PC-3 (cell line): ENCODE measurements around the gene LAMC2.

ENCODE experiments used
- EZH2phosphoT487 ChIP-seq: fragments of 300-600 bp; sonication (generic); IDR thresholded peaks from 2 replicates; pipeline ENCODE4 v1.6.1; 2018; ENCODE audit warnings: mild to moderate bottlenecking, antibody characterized with exemption, low read length, borderline replicate concordance
- TF ChIP-seq, protein P1 (sequence below): fragments of 300-600 bp; sonication (generic); conservative IDR thresholded peaks from 2 replicates; pipeline ENCODE4 v1.5.1; 2017; ENCODE audit warnings: antibody characterized with exemption, low read depth, mild to moderate bottlenecking, low read length

DNA sequence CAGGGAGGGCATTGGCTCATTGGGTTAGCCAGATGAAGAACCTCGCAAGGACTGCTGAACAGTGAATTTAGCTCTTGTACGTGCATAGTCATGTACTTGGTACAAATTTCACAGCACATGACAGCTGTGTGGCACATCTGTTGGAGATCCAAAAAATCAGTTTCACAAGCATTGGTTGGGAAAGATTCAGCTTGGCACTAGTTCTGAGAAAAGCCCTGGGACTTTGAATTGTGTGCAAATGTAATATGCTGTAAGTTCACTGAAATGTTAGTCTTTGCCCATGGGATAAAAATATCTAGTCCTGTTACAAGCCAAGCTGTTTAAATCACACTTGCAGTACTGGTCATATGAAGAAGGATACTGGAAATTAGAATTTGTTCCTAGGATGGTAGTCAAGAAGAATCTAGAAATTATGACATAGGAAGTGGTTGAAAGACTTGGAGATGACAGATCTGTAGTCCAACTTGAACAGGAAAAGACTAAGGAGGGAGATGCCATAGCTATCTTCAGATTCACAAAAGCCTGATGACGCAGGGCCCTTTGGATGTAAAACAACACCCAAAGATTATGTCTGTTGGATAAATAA, 19.2 kb downstream of the LAMC2 start:
- TF ChIP-seq, protein P1, sequence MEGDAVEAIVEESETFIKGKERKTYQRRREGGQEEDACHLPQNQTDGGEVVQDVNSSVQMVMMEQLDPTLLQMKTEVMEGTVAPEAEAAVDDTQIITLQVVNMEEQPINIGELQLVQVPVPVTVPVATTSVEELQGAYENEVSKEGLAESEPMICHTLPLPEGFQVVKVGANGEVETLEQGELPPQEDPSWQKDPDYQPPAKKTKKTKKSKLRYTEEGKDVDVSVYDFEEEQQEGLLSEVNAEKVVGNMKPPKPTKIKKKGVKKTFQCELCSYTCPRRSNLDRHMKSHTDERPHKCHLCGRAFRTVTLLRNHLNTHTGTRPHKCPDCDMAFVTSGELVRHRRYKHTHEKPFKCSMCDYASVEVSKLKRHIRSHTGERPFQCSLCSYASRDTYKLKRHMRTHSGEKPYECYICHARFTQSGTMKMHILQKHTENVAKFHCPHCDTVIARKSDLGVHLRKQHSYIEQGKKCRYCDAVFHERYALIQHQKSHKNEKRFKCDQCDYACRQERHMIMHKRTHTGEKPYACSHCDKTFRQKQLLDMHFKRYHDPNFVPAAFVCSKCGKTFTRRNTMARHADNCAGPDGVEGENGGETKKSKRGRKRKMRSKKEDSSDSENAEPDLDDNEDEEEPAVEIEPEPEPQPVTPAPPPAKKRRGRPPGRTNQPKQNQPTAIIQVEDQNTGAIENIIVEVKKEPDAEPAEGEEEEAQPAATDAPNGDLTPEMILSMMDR: no peak
- TF ChIP-seq EZH2phosphoT487: no peak
